HCT116 (cell line): ENCODE measurements around the gene MRPL18. TPM values are rescaled to one million over a fixed set of nuclear protein-coding genes. Genes with fewer than 3 reads are reported as not detected.

ENCODE experiments used
- ATAC-seq: fragments of 200-7000 bp; cut with Tn5 transposase; 2 replicates; pipeline ENCODE4 v1.9.1; 2020; ENCODE audit warnings: mild to moderate bottlenecking, moderate library complexity
- BruUV-seq: library from RNA; stranded (reverse); fragments of 400-500 nt; replicated peaks from 2 replicates; lab custom pipeline; 2021; lab: Mats Ljungman, UMichigan
- CTCF ChIA-PET: fragments of 300-600 bp; sonication (Branson Sonifier 250); formaldehyde crosslinking; loops from one replicate; lab custom pipeline; 2021; ENCODE audit warnings: antibody characterized with exemption; lab: Charles Lee
- POLR2A ChIA-PET: fragments of 300-600, 350-600 bp; sonication (Branson Sonifier 250); formaldehyde crosslinking; loops from one replicate; lab custom pipeline; 2021; ENCODE audit warnings: antibody characterized with exemption; lab: Charles Lee
- RAD21 ChIA-PET, 2 experiments: fragments of 300-600 bp; sonication (Branson Sonifier 250); formaldehyde crosslinking; loops; one replicate each; lab custom pipeline; 2023; ENCODE audit warnings: low total read pairs in 2 of 2; ENCODE audit not compliant: uncharacterized antibody in 2 of 2, unreplicated experiment in 2 of 2, low non-redundant PET in 1 of 2; lab: Charles Lee
- DNase-seq: peaks from one replicate; pipeline ENCODE4 v3.0.0-alpha.2; 2010; ENCODE audit warnings: low read depth, low spot score
- H2AFZ ChIP-seq: fragments of 200-600 bp; shearing (Covaris generic), sonication (generic); 2 replicates; pipeline ENCODE4 v1.6.1; 2017; ENCODE audit warnings: low read depth, mixed run types, mixed read lengths, antibody characterized with exemption, low read length; ENCODE audit not compliant: poor library complexity, severe bottlenecking
- H3K27ac ChIP-seq: 2 replicates; pipeline ENCODE4 v1.5.1; 2012; ENCODE audit warnings: low read depth, low read length
- H3K27me3 ChIP-seq: fragments of 200-600 bp; sonication (generic); 2 replicates; pipeline ENCODE4 v1.6.1; 2016; ENCODE audit warnings: mixed run types, low read length, mixed read lengths; ENCODE audit not compliant: insufficient read depth
- H3K36me3 ChIP-seq, 2 experiments: fragments of 200-500 bp in 1 of 2; fragments of 200-600 bp in 1 of 2; sonication (Bioruptor generic) in 1 of 2; sonication (generic) in 1 of 2; 2 replicates each; pipeline versions ENCODE4 v1.5.1 to v1.6.1; 2014 to 2016; ENCODE audit warnings: low read length in 2 of 2, inconsistent platforms in 1 of 2, mixed read lengths in 1 of 2, mixed run types in 1 of 2; ENCODE audit not compliant: insufficient read depth in 2 of 2, control insufficient read depth in 1 of 2
- H3K4me1 ChIP-seq, 2 experiments: fragments of 200-600 bp in 1 of 2; sonication (generic) in 1 of 2; 2 replicates each; pipeline versions ENCODE4 v1.5.1 to v1.6.1; 2012 to 2017; ENCODE audit warnings: low read length in 2 of 2, inconsistent platforms in 1 of 2, mild to moderate bottlenecking in 1 of 2, mixed read lengths in 1 of 2, mixed run types in 1 of 2, moderate library complexity in 1 of 2; ENCODE audit not compliant: insufficient read depth in 2 of 2, control insufficient read depth in 1 of 2
- H3K4me2 ChIP-seq: fragments of 200-600 bp; sonication (generic); 2 replicates; pipeline ENCODE4 v1.6.1; 2017; ENCODE audit warnings: mixed run types, low read length, mixed read lengths
- H3K4me3 ChIP-seq, 2 experiments: fragments of 200-600 bp in 1 of 2; sonication (generic) in 1 of 2; replicated peaks in 1 of 2; 2 replicates each; pipeline ENCODE4 v1.5.1; 2011 to 2016; ENCODE audit warnings: low read length in 2 of 2, control low read depth in 1 of 2, low read depth in 1 of 2, mild to moderate bottlenecking in 1 of 2, mixed read lengths in 1 of 2, mixed run types in 1 of 2
- H3K79me2 ChIP-seq: fragments of 200-600 bp; sonication (generic); 2 replicates; pipeline ENCODE4 v1.6.1; 2017; ENCODE audit warnings: mild to moderate bottlenecking, mixed run types, low read length, moderate library complexity, mixed read lengths; ENCODE audit not compliant: insufficient read depth
- H3K9ac ChIP-seq: fragments of 200-600 bp; sonication (generic); 2 replicates; pipeline ENCODE4 v1.6.1; 2016; ENCODE audit warnings: low read length, mixed read lengths
- H3K9me2 ChIP-seq: fragments of 200-600 bp; sonication (generic), shearing (Covaris generic); 2 replicates; pipeline ENCODE4 v1.6.1; 2017; ENCODE audit warnings: mixed run types, mild to moderate bottlenecking, moderate library complexity; ENCODE audit not compliant: insufficient read depth
- H3K9me3 ChIP-seq, 2 experiments: fragments of 200-500 bp in 1 of 2; fragments of 200-600 bp in 1 of 2; sonication (Bioruptor generic) in 1 of 2; sonication (generic) in 1 of 2; 2 replicates each; pipeline ENCODE4 v1.6.1; 2014 to 2017; ENCODE audit warnings: low read length in 2 of 2, mixed read lengths in 2 of 2, inconsistent platforms in 1 of 2, low read depth in 1 of 2, mild to moderate bottlenecking in 1 of 2, mixed run types in 1 of 2, moderate library complexity in 1 of 2; ENCODE audit not compliant: control insufficient read depth in 1 of 2, insufficient read depth in 1 of 2
- H4K20me1 ChIP-seq: fragments of 200-600 bp; sonication (generic), shearing (Covaris generic); 2 replicates; pipeline ENCODE4 v1.6.1; 2017; ENCODE audit warnings: mixed run types, mild to moderate bottlenecking, moderate library complexity; ENCODE audit not compliant: insufficient read depth
- CEBPB ChIP-seq: IDR thresholded peaks from 2 replicates; pipeline ENCODE4 v1.6.1; 2012; ENCODE audit warnings: low read depth
- CTCF ChIP-seq, 3 experiments: fragments of 200-600 bp in 1 of 3; sonication (generic) in 1 of 3; IDR thresholded peaks in 2 of 3; conservative IDR thresholded peaks in 1 of 3; 2 replicates each; pipeline ENCODE4 v1.5.1; 2012 to 2017; ENCODE audit warnings: low read depth in 2 of 3, low read length in 2 of 3, antibody characterized with exemption in 1 of 3, borderline replicate concordance in 1 of 3, control low read depth in 1 of 3, mild to moderate bottlenecking in 1 of 3, mixed read lengths in 1 of 3, mixed run types in 1 of 3, moderate library complexity in 1 of 3; ENCODE audit not compliant: insufficient read depth in 1 of 3
- EZH2 ChIP-seq: fragments of 200-600 bp; sonication (generic); IDR thresholded peaks from 2 replicates; pipeline ENCODE4 v1.6.1; 2017; ENCODE audit warnings: antibody characterized with exemption, mixed run types
- POLR2A ChIP-seq: IDR thresholded peaks from 2 replicates; pipeline ENCODE4 v1.7.0; 2011; ENCODE audit warnings: borderline replicate concordance; ENCODE audit not compliant: insufficient read depth, insufficient read length; ENCODE audit errors: extremely low read depth
- RAD21 ChIP-seq: IDR thresholded peaks from 2 replicates; pipeline ENCODE4 v1.6.1; 2012; ENCODE audit warnings: low read depth, mild to moderate bottlenecking
- intact Hi-C: fragments of 100-400 bp; cut with micrococcal nuclease; formaldehyde crosslinking; loops from 2 replicates; pipeline ENCODE4 v1.10.0; 2022
- total RNA-seq: library from RNA; stranded (reverse); gene quantifications from one replicate; pipeline ENCODE4 v1.2.1, GENCODE V29; 2021; ENCODE audit not compliant: unreplicated experiment
- TF ChIP-seq, protein P1 (sequence below): IDR thresholded peaks from 2 replicates; pipeline ENCODE4 v1.6.1; 2012

The MRPL18 gene
- total RNA-seq, 1 experiment from 2014 or later, result 106 TPM

DNA sequence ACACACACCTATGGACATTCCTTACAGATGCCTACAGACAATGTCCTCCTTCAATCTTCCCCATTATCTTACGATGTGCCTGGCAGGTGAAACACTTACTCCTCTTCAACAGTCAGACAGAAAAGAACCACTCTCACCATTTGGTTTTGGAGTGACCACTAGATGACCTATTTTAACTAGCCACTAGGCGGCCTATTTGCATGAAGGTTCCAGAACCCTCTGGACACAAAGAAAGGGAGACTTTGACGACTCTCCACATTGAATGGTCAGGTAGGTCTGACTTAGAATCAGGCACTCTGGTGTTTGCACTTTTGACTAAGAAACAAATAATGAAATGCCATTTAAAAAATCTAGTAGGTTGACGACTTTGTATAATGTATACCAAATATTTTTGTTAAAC lies 51.8 kb downstream of the MRPL18 start:
- no peak overlapping the region for H3K9ac ChIP-seq
- POLR2A ChIA-PET, result no interaction called here

More for the DNA sequence above, 51.8 kb downstream of the MRPL18 start:
- Histone ChIP-seq H3K4me2 (no peak overlapping the region), H3K4me3 (no peak overlapping the region), H3K36me3 (no peaks in the 10 kb centered on the region), H4K20me1 (no peaks in the 10 kb centered on the region), H3K27me3 (no peaks in the 10 kb centered on the region), H3K27ac (no peak overlapping the region), H3K4me1 (no peaks in the 10 kb centered on the region), H2AFZ (peak overlapping the region; percentile 74), H3K79me2 (no peaks in the 10 kb centered on the region), H3K9me2 (no peaks in the 10 kb centered on the region), H3K9me3 (no peaks in the 10 kb centered on the region)
- DNase-seq (peak; percentile 24), ATAC-seq (peak; percentile 79)
- RAD21 ChIA-PET, result no interaction called here
- CTCF ChIA-PET, result no interaction called here
- TF ChIP-seq EZH2 (no peak), RAD21 (peak; percentile 28), CTCF (IDR thresholded peaks at IDR 0.05 in 2 of 3, conservative IDR thresholded peaks at IDR 0.05 in 1 of 3; ENCODE audit: borderline replicate concordance in 1 of 3, insufficient read depth in 1 of 3, low read depth in 2 of 3, low read length in 2 of 3) (peak; percentile 35 to 56 (median 46); a peak in 5 of 6 replicates), CEBPB (no peak), POLR2A (no peak)
- TF ChIP-seq, protein P1, sequence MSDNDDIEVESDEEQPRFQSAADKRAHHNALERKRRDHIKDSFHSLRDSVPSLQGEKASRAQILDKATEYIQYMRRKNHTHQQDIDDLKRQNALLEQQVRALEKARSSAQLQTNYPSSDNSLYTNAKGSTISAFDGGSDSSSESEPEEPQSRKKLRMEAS, result no peak
- BruUV-seq, result no TSS peak
- intact Hi-C loops, result no loop called here
